GM21381 (cell line): ENCODE results near the gene KCTD17.

Source experiments
- ATAC-seq: cut with Tn5 transposase; IDR thresholded peaks from one replicate; pipeline ENCODE4 v1.9.1; 2021; ENCODE audit warnings: mild to moderate bottlenecking, moderate library complexity; ENCODE audit not compliant: unreplicated experiment

Gene KCTD17

GRCh38 chr22:37019309-37020191 lies 32.0 kb upstream of the KCTD17 start, which contains the start of the genes MPST and TST:
TSS of gene MPST (plus strand) at chr22:37019742. CDS start at chr22:37019837, 95 bp downstream.
TSS of gene TST (minus strand) at chr22:37019447. CDS start at chr22:37018732, 715 bp downstream.
- ATAC-seq: peak; percentile 57

GRCh38 chr22:37020192-37020479 lies 31.4 kb upstream of the KCTD17 start:
- ATAC-seq: no peak

GRCh38 chr22:37021041-37021440 lies 30.5 kb upstream of the KCTD17 start:
- ATAC-seq: no peak

- no peak for ATAC-seq
Measured at GRCh38 chr22:37021710-37022482, 29.6 kb upstream of the KCTD17 start.

GRCh38 chr22:37022483-37023337 lies 28.8 kb upstream of the KCTD17 start:
- ATAC-seq: no peak

GRCh38 chr22:37023743-37024338 lies 27.7 kb upstream of the KCTD17 start:
- ATAC-seq: no peak

GRCh38 chr22:37024339-37025157 lies 27.0 kb upstream of the KCTD17 start:
- no peak for ATAC-seq

- no peak for ATAC-seq
Measured at GRCh38 chr22:37025500-37026070, 26.0 kb upstream of the KCTD17 start.

GRCh38 chr22:37026325-37026724 lies 25.2 kb upstream of the KCTD17 start:
- no peak for ATAC-seq

GRCh38 chr22:37027556-37027955 lies 24.0 kb upstream of the KCTD17 start:
- ATAC-seq: no peak

GRCh38 chr22:37028692-37029674 lies 22.6 kb upstream of the KCTD17 start:
- ATAC-seq: no peak

GRCh38 chr22:37030560-37031281 lies 20.8 kb upstream of the KCTD17 start:
- ATAC-seq: no peak

GRCh38 chr22:37032134-37032534 lies 19.4 kb upstream of the KCTD17 start:
- no peak for ATAC-seq

- ATAC-seq: no peak
Measured at GRCh38 chr22:37032535-37033460, 18.7 kb upstream of the KCTD17 start.

- no peak for ATAC-seq
Measured at GRCh38 chr22:37033605-37034430, 17.7 kb upstream of the KCTD17 start.
